ENCODE measurements around the gene SYNPO2.

- no peak for TF ChIP-seq POLR2AphosphoS5 (IDR thresholded peaks at IDR 0.05; ENCODE audit: low read depth, low read length)
- no peak for TF ChIP-seq POLR2A (IDR thresholded peaks at IDR 0.05; ENCODE audit: low read depth, low read length)
- no peak for TF ChIP-seq TAF1 (IDR thresholded peaks at IDR 0.05; ENCODE audit: borderline replicate concordance, low read depth, low read length)
Observed at GRCh38 chr4:118848901-118849300, 39.8 kb upstream of the SYNPO2 start.
